Activated T-cell treated with anti-CD3 and anti-CD28 coated beads for 1 hour (primary cell): ENCODE results near the gene SLC7A7.
"Not testable (repeated sequence)": the region's sequence is repeated elsewhere in the genome, so short reads cannot be mapped to it uniquely, and the experiment has no call there.

Experiments
- DNase-seq: peaks from one replicate; pipeline ENCODE4 v3.0.0-alpha.2; 2020; ENCODE audit warnings: low read depth

Gene SLC7A7

DNA sequence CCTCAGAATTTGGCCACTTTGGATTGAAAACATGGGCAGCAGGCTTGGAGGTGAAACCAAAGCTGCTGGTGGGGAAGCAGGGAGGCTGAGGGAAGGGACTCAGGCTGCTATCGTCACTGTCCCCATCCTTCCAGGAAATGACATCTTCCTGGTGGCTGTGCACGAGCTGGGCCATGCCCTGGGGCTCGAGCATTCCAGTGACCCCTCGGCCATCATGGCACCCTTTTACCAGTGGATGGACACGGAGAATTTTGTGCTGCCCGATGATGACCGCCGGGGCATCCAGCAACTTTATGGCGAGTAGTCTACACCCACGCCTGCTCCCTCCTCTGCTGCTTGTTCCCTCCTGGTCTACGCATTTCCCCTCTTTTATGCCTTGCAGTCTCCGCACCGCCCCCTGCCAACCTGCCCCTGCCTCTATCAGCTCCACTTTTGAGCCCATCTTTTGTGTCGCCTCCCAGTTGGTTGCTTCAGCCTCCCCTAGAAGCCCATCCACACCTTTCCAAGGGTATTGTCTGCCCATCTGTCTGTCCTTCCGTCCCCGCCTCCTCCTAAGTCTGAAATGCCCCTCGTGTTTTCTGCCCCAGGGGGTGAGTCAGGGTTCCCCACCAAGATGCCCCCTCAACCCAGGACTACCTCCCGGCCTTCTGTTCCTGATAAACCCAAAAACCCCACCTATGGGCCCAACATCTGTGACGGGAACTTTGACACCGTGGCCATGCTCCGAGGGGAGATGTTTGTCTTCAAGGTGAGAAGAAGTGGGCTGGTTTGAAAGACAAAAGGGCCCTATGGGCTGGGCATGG, 28.1 kb upstream of the SLC7A7 start:
- DNase-seq = no peak

- DNase-seq = no peak
Measured at GRCh38 chr14:22842211-22843122, 27.2 kb upstream of the SLC7A7 start.

- DNase-seq = no peak
Measured at GRCh38 chr14:22841769-22842168, 26.5 kb upstream of the SLC7A7 start.

GRCh38 chr14:22841311-22841710, 26.1 kb upstream of the SLC7A7 start:
- no peak for DNase-seq

DNA sequence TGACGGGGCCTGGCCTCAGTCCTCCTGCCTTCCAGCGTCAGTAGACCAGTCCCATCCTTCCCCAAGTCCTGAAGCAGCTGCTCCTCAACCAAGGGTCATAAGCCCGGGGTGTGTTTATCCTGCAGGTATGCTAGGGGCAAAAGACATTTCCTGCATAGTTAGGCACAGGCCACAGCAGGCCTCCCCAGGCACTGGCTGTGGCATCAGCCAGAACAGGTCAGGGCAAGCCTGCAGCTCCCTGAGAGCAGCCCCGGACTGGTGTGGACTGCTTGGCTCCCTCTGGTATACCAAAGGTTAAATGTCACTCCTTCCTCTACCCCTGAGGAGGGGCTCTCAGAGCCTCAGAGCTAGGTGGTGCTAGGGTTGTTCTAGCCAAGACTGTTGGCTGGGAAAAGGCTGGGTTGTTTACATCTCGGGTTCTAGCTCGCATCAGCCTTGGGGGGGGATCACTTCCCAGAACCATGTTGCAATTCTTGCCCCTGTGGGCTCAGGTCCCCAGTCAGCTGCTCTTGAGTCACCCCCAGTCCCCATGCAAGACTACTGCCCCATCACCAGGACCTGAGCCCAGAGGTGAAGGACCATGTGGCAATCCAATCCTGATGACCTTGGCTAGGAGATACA, 24.0 kb upstream of the SLC7A7 start:
- no peak for DNase-seq

GRCh38 chr14:22838631-22839041, 23.4 kb upstream of the SLC7A7 start:
- DNase-seq = no peak

GRCh38 chr14:22837750-22838538, 22.7 kb upstream of the SLC7A7 start:
- no peak for DNase-seq

DNA sequence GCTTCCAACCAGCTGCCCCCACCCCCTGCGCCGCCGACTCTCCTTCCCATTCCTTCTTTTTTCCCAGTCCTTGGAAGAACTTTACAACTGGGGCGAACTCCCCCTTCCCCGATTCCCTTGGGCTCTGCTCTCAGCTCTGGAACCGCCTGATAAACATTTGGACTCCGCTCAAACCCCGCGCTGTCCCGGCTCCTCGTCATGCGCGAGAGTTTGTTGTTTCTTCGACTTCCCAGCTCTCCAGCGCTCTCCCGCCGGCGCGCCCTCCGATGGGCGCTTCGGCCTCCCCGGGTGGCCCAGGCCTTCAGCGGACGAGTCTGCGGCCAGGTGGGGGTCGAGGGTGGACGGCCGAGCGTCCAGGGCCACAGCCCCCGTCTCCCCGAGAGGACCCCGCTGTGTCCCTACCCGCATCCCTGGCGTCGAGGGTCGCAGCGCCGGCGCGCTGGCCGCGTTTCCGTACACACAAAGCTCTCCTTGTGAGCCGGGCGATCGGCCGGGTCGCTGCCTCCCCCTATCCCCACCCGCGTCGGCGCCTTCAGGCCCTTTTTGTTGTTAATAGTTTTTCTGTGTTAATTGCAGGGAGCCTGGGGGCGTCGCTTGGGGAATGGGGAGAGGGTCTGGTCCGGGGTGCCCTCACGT, 22.0 kb upstream of the SLC7A7 start:
- DNase-seq = no peak

DNA sequence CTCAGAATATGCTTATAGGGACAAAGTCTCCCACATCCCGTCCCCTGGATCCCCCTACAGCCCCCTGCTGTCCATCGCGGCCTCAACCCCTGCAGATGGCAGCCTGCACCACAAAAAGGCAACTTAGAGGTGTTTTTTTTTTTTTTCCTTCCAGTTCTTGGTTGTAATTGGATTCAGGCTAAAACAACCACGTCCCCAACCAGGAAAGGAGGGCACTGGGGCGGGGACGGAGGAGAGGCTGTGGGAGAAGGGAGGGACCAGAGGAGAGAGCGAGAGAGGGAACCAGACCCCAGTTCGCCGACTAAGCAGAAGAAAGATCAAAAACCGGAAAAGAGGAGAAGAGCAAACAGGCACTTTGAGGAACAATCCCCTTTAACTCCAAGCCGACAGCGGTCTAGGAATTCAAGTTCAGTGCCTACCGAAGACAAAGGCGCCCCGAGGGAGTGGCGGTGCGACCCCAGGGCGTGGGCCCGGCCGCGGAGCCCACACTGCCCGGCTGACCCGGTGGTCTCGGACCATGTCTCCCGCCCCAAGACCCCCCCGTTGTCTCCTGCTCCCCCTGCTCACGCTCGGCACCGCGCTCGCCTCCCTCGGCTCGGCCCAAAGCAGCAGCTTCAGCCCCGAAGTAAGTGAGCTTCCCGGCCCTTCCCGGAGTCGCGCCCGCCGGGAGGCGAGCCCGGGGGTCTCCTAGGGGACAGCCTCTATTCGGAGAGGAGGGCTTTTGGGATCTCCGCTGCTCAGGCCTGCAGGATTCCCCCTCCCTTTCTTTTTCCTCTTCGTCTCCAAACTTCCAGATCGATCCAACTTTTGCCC, 21.3 kb upstream of the SLC7A7 start, which contains the start of gene MMP14:
Gene MMP14, plus strand, starts transcription at position 285 of the 813 bp plus-strand sequence. Its CDS starts 233 bp downstream, at position 518.
- no peak for DNase-seq

GRCh38 chr14:22835505-22835904, 20.3 kb upstream of the SLC7A7 start:
- DNase-seq = no peak

GRCh38 chr14:22830443-22831010, 15.3 kb upstream of the SLC7A7 start:
- DNase-seq = no peak

DNA sequence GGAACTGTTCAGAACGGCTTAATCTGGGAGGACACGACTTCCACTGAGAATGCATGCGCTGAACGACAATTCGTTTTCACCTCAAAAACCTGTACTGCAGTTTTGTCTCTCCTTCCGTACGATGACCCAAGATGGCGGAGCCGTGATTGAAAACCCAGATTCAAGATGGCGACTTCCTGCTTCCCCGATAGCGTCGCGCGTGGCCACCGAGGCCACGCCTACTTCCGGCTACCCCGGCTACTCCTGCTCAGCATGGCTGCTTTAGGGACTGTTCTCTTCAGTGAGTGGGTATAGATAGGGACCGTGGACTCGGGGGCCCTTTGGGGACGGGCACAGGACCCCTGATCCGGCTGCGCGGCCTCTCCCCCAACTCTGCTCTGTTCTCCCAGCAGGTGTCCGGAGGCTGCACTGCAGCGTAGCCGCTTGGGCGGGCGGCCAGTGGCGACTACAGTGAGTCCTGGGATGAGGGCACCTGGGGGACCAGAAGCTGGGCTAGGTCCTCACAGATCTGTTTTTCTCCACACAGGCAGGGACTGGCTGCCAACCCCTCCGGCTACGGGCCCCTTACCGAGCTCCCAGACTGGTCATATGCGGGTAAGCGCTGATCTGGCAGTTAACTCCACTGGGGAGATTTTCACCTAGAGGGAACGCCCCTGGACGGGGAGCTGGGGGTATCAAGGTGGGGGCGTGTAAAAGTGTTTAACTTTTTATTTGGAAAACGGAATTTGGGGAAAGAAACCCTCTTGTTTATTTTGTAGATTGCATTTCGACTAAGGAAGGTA, 14.6 kb upstream of the SLC7A7 start, which contains the start of gene MRPL52:
Gene MRPL52, plus strand, starts transcription at position 227 of the 782 bp plus-strand sequence. Its CDS starts 26 bp downstream, at position 253.
- DNase-seq = peak; percentile 84

DNA sequence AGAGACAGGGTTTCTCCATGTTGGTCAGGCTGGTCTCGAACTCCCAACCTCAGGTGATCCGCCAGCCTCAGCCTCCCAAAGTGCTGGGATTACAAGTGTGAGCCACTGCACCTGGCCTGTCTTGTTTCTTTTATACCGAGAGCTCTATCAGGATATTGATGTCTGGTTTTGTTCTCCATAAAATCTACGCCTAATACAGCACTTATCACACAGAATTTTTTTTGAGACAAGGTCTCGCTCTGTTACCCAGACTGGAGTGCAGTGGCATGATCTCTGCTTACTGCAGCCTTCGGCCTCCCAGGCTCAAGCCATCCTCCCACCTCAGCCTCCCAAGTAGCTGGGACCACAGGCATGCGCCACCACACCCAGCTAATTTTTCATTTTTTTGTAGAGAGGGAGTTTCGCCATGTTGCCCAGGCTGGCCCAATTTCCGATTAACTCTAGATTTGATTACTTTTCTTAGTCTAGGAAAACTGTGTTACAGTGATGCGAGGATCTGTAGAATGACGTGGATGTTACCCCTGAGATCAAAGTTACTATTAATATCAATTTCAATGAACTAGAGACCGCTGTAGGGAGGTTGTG, 13.9 kb upstream of the SLC7A7 start:
- not testable (repeated sequence) for DNase-seq

DNA sequence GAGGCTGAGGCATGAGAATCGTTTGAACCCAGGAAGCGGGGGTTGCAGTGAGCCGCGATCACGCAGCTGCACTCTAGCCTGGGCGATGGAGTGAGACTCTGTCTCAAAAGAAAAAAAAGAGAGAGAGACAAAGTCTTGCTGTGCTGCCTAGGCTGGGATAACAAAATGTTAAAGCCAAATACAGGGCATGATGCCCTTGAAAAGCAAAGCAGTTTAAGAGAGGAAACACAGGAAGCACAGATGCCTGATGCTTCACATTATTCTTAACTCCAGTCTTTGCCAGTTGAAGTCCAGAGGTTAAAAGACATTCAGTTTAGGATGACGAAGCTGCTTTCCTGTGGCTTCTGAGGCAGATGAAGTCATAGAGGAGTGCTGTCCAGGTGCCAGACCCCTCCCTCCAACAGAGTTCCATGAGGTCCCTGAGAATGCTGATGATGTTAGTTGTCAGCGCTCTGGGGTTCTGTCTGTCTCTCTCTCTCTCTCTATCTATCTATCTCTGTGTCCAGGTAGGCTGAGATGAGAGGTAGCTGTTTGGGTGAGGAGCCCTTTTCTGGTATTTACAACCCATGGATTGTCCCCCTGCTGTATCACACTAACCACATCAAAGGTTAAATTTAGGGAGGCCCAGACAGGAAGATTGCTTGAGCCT, 9.6 kb upstream of the SLC7A7 start:
- no peak for DNase-seq

DNA sequence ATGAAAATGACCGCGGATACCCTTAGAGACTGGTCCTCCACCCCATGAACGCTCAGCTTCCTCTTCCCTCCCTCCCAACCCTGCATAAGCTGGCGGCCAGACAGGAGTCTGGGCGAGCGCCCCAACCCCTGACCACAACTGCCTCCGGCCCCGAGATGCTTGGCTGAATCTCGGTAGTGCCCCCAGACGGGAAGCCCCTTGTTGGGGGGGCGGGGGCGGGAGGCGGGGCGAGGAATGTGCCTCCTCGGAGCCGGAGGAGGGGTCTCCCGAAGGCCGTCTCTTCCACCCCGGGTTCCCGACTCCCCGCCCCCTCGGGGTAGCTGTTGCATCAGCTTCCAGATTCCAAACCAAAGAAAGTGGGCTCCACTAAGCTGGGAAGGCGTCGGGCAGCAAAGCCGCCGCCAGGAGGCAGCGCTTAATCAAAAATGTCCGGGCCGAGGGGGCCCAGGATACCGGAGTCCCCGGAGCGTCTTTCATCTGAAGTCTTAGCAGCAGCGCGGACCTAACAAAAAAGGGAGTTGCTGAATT, 7.4 kb upstream of the SLC7A7 start:
- peak; percentile 62 for DNase-seq

DNA sequence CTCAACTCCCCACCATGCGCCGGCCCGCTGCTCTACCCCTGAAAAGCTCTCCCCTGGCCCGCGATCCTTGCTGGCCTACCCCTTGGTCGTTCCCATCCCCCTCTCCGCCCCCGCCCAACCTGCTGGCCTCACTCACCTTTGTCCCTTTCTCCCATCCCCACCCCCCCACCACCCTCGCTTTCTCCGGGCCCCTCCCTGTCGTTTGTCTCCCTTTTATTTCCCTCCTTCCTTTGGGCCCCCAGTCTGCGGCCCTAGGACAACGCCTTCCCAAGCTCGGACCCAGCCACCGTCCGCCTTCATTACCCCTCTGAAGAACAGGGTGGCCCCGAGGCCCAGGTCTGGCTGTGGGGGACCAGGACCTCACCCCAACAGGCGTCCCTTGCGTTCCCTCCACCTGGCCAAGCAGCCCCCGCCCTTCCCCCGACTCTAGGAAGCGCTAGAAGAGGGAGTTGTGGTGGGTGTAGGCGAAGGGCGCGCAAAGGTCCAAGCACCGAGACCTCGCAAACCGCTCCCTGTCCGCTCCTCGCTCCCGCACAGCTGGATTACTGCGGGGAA, 6.9 kb upstream of the SLC7A7 start:
- DNase-seq = no peak

GRCh38 chr14:22821193-22822015, 6.2 kb upstream of the SLC7A7 start:
- no peak for DNase-seq
